Effector memory CD4-positive, alpha-beta T cell (primary cell): ENCODE results near the gene STX8.

Source experiments
- DNase-seq, 3 donors: peaks; one replicate each; pipeline ENCODE4 v3.0.0-alpha.2; 2020
- H3K27ac ChIP-seq: 2 replicates; pipeline ENCODE4 v1.7.0; 2013; ENCODE audit warnings: mild to moderate bottlenecking, low read length, moderate library complexity; ENCODE audit not compliant: insufficient read depth, poor library complexity, severe bottlenecking
- H3K27me3 ChIP-seq: replicated peaks from 2 replicates; pipeline ENCODE4 v1.7.0; 2013; ENCODE audit warnings: mild to moderate bottlenecking, low read length; ENCODE audit not compliant: insufficient read depth, control insufficient read depth, poor library complexity, severe bottlenecking
- H3K36me3 ChIP-seq: 2 replicates; pipeline ENCODE4 v1.7.0; 2013; ENCODE audit warnings: mild to moderate bottlenecking, low read length, moderate library complexity; ENCODE audit not compliant: control insufficient read depth, insufficient read depth
- H3K4me1 ChIP-seq: 2 replicates; pipeline ENCODE4 v1.7.0; 2013; ENCODE audit warnings: low read length, mild to moderate bottlenecking; ENCODE audit not compliant: control insufficient read depth, insufficient read depth, poor library complexity, severe bottlenecking
- H3K4me3 ChIP-seq: 2 replicates; pipeline ENCODE4 v1.7.0; 2013; ENCODE audit warnings: low read length, low read depth, mild to moderate bottlenecking; ENCODE audit not compliant: insufficient read depth, poor library complexity, severe bottlenecking
- H3K9me3 ChIP-seq: 2 replicates; pipeline ENCODE4 v1.7.0; 2013; ENCODE audit warnings: mild to moderate bottlenecking, low read length, moderate library complexity; ENCODE audit not compliant: control insufficient read depth

The STX8 gene

GRCh38 chr17:9536061-9536460 is 39.6 kb downstream of the STX8 start:
- Histone ChIP-seq H3K9me3 (no peaks in the 10 kb centered on the region), H3K4me3 (no peak overlapping the region), H3K36me3 (no peaks in the 10 kb centered on the region), H3K27me3 (no peaks in the 10 kb centered on the region), H3K4me1 (no peaks in the 10 kb centered on the region), H3K27ac (no peak overlapping the region)
- DNase-seq = no peak

DNA sequence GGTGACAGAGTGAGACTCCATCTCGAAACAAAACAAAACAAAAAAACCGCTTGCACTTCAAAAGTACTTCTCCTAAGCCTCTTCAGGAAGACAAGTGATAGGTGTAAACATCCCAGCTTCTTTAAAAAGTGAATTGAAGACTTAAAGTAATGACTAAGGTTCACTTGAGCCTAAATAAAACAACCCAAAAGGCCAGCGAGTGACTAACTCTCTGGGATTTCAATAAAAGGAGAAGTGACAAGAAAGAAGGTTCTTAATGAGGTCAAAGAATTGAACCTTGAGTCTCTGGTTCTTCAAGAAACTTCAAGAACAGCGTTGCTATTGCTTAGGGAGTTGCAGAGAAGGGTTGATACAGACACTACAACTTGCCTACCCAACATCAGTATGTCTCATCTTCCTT is 42.2 kb downstream of the STX8 start:
- Histone ChIP-seq H3K27ac (no peak overlapping the region), H3K4me1 (no peaks in the 10 kb centered on the region), H3K36me3 (no peaks in the 10 kb centered on the region), H3K27me3 (no peaks in the 10 kb centered on the region), H3K9me3 (no peaks in the 10 kb centered on the region), H3K4me3 (no peak overlapping the region)
- no peak for DNase-seq

DNA sequence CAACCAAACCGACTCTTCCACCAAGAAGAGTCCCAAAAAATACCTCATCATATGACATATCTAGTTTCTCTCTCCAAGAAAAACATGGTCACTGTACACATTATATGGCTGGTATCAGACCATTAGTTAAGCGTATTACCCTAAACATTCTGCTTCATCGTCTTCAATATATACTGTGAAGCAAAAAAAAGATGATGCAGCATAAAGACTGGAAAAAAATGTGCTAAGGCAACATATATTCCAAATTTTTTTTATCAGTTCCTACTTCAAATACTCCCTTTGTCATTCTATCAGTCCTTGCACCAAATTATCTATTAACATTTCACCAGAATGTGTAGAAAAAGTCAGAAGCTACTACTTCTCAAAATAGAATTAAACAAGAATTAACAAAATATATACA is 42.9 kb downstream of the STX8 start:
- no peaks in the 10 kb centered on the region for H3K36me3 ChIP-seq
- no peak overlapping the region for H3K4me3 ChIP-seq
- H3K27ac ChIP-seq = no peak overlapping the region
- DNase-seq = no peak
- no peaks in the 10 kb centered on the region for H3K27me3 ChIP-seq
- H3K9me3 ChIP-seq = no peaks in the 10 kb centered on the region
- no peaks in the 10 kb centered on the region for H3K4me1 ChIP-seq

DNA sequence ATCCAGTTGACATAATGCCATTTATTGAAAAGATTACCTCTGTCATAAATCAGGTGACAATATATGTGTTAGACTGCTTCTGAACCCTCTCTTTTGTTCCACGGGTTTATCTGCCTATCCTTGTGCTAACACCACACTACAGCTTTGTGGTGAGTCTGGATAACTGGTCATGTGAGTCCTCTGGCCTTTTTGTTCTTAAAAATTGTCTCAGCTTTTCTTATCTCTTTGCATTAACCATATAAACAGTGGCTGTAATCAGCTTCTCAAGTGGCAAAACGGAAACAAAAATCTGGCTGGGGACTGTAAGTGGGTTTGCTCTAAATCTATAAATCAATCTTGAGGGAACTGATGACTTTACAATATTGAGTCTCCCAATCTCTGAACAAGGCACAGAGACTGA is 44.6 kb downstream of the STX8 start:
- Histone ChIP-seq H3K9me3 (no peaks in the 10 kb centered on the region), H3K27ac (no peak overlapping the region), H3K36me3 (no peaks in the 10 kb centered on the region), H3K27me3 (no peaks in the 10 kb centered on the region), H3K4me1 (no peaks in the 10 kb centered on the region), H3K4me3 (no peak overlapping the region)
- no peak for DNase-seq

GRCh38 chr17:9529033-9529700 is 46.5 kb downstream of the STX8 start:
- no peak overlapping the region for H3K27ac ChIP-seq
- no peak for DNase-seq
- no peaks in the 10 kb centered on the region for H3K36me3 ChIP-seq
- no peaks in the 10 kb centered on the region for H3K27me3 ChIP-seq
- no peaks in the 10 kb centered on the region for H3K9me3 ChIP-seq
- no peak overlapping the region for H3K4me3 ChIP-seq
- no peaks in the 10 kb centered on the region for H3K4me1 ChIP-seq

DNA sequence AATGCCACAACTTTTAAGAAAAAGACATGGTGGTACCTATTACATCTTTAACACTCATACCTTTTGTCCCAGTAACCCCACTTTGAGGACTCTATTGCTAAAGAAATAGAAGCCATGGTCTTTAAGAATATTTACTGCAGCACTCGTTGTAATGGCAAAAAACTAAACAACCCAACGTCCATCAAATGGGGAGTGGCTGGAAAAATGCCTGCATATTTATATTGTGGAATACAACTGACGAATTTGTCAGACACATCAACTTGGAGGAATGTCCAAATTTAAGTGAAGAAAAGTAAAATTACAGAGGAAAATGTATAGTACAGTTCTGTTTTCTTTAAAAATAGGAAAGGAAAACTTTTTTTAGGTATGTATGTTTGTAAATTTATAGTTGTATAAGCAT is 47.8 kb downstream of the STX8 start:
- Histone ChIP-seq H3K36me3 (no peaks in the 10 kb centered on the region), H3K4me3 (no peak overlapping the region), H3K4me1 (no peaks in the 10 kb centered on the region), H3K27ac (no peak overlapping the region), H3K27me3 (no peaks in the 10 kb centered on the region), H3K9me3 (no peaks in the 10 kb centered on the region)
- DNase-seq = no peak

- no peaks in the 10 kb centered on the region for H3K36me3 ChIP-seq
- H3K9me3 ChIP-seq = no peaks in the 10 kb centered on the region
- no peaks in the 10 kb centered on the region for H3K4me1 ChIP-seq
- no peak overlapping the region for H3K4me3 ChIP-seq
- H3K27me3 ChIP-seq = no peaks in the 10 kb centered on the region
- no peak overlapping the region for H3K27ac ChIP-seq
- no peak for DNase-seq
Observed at GRCh38 chr17:9522074-9522473, 53.5 kb downstream of the STX8 start.

- Histone ChIP-seq H3K27me3 (no peaks in the 10 kb centered on the region), H3K9me3 (no peaks in the 10 kb centered on the region), H3K27ac (no peak overlapping the region), H3K4me1 (no peaks in the 10 kb centered on the region), H3K4me3 (no peak overlapping the region), H3K36me3 (no peaks in the 10 kb centered on the region)
- DNase-seq = no peak
Observed at GRCh38 chr17:9521062-9521461, 54.6 kb downstream of the STX8 start.

- Histone ChIP-seq H3K4me1 (no peaks in the 10 kb centered on the region), H3K9me3 (no peaks in the 10 kb centered on the region), H3K4me3 (no peak overlapping the region), H3K27ac (no peak overlapping the region), H3K36me3 (no peaks in the 10 kb centered on the region), H3K27me3 (no peaks in the 10 kb centered on the region)
- no peak for DNase-seq
Observed at GRCh38 chr17:9520649-9521048, 55.0 kb downstream of the STX8 start.

DNA sequence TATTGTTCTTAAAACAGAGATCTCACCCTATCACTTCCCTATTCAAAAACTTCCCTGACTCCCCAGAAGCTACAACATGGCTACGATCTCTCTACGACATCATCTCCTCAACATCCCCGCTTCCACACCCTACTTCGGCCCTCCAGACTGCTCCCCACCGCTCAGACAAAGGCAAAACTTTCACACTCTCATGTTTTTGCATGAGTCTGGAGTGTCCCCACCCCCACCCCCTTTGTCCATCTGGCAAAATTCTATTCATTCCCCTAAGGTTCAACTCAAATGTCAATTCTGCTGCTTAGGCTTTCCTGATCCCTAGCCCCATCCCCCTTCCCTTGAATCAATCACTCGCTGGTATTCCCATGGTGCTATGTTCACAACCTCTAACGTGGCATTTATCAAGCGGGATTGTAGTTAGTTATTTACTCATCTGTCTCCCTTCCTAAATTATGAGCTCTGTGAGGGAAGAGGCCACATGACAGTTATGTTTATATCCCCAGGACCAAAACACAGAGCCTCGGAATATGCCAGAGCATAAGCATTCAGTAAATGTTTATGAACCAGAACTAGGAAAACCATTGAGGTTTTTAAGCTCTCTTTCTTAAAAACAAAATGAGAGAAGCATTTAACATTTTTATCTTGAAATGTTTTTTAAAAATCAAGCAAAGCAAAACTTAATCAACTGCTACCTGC is 55.9 kb downstream of the STX8 start:
- Histone ChIP-seq H3K9me3 (no peaks in the 10 kb centered on the region), H3K27me3 (no peaks in the 10 kb centered on the region), H3K27ac (no peak overlapping the region), H3K4me3 (no peak overlapping the region), H3K4me1 (no peaks in the 10 kb centered on the region), H3K36me3 (no peaks in the 10 kb centered on the region)
- DNase-seq = no peak
